ENCODE results near the gene ATXN7L2.

The ATXN7L2 gene

DNA sequence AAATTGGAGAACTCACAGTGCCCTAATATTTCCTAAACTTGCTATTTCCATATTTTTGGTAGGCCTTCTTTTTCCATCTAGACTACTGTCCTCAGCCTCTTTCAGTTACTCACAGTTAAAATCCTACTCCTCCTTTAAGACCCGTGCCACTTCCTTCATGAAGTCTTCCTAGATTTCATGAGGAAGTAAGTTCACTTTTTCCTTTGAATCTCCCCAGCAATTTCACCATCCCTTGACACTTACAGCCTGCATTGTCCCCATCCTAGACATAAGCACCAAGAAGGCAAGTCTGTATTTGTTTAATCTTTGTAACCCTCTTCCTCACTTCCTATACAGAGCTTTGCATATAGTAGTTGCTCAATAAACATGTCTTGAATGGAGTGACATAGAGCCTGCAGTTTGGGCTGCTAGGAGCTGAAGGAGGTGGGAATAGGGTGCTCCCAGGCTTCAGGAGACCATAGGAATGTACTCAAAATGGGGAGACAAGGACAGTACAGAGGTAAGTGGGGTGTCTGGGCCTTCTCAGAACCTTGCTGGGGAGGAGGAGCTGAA, 50.7 kb downstream of the ATXN7L2 start:
- ChIA-PET POLR2A (no interaction called here), CTCF (interaction anchor here (0.6 to 20.8 kb wide), 10 partner anchors 11 to 469 kb away, joined by 3 to 1152 read pairs (median 4); partner anchors contain the start of genes AMIGO1 and CYB561D1)
- H3K9me3 ChIP-seq (ENCODE audit: control insufficient read depth, insufficient read depth, low read depth, low read length) = no peaks in the 10 kb centered on the region
- H3K36me3 ChIP-seq (ENCODE audit: control insufficient read depth in 2 of 2, insufficient read depth in 1 of 2, low read length in 2 of 2) = no peaks in the 10 kb centered on the region
- H3K4me3 ChIP-seq (ENCODE audit: low read depth, low read length) = no peak overlapping the region
- H3K27ac ChIP-seq (ENCODE audit: extremely low read depth, low read depth, low read length) = no peak overlapping the region
- H3K4me1 ChIP-seq (ENCODE audit: control insufficient read depth, insufficient read depth, low read length) = no peaks in the 10 kb centered on the region
- no peak for TF ChIP-seq ZNF561 (tag by site-specific recombination; IDR thresholded peaks at IDR 0.05; ENCODE audit: borderline replicate concordance)
- TF ChIP-seq ZNF664 (tag by site-specific recombination; IDR thresholded peaks at IDR 0.05) = peak; percentile 97

DNA sequence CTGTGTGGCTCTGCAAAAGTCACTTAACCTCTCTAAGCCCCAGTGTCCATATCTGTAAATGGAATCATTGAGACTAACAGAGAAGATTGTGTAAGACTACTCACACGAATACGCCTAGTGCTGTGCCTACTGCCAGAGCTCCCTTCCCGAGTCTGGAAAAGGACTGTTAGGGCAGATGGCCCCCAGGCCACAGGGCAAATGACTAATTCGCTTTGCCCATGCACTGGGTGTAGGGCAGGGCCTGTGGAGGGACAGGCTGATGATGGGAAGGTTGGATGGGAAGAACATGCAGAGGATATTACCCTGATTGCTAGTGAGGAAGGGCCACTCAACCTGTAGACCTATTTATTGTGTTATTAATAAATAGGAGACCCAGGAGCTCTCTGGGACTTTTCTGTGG, 51.8 kb downstream of the ATXN7L2 start:
- TF ChIP-seq SP7 (tag by site-specific recombination; IDR thresholded peaks at IDR 0.05) = no peak
- no peak for TF ChIP-seq ZBTB1 (tag by site-specific recombination; IDR thresholded peaks at IDR 0.05)
- no peak for TF ChIP-seq ZNF292 (tag by site-specific recombination; IDR thresholded peaks at IDR 0.05; ENCODE audit: borderline replicate concordance, low read depth)
- no peak for TF ChIP-seq ZNF174 (tag by site-specific recombination; IDR thresholded peaks at IDR 0.05)
- TF ChIP-seq, protein P1, sequence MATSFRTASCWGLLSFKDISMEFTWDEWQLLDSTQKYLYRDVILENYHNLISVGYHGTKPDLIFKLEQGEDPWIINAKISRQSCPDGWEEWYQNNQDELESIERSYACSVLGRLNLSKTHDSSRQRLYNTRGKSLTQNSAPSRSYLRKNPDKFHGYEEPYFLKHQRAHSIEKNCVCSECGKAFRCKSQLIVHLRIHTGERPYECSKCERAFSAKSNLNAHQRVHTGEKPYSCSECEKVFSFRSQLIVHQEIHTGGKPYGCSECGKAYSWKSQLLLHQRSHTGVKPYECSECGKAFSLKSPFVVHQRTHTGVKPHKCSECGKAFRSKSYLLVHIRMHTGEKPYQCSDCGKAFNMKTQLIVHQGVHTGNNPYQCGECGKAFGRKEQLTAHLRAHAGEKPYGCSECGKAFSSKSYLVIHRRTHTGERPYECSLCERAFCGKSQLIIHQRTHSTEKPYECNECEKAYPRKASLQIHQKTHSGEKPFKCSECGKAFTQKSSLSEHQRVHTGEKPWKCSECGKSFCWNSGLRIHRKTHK (tag by site-specific recombination; IDR thresholded peaks at IDR 0.05) = no peak
- TF ChIP-seq, protein P2, sequence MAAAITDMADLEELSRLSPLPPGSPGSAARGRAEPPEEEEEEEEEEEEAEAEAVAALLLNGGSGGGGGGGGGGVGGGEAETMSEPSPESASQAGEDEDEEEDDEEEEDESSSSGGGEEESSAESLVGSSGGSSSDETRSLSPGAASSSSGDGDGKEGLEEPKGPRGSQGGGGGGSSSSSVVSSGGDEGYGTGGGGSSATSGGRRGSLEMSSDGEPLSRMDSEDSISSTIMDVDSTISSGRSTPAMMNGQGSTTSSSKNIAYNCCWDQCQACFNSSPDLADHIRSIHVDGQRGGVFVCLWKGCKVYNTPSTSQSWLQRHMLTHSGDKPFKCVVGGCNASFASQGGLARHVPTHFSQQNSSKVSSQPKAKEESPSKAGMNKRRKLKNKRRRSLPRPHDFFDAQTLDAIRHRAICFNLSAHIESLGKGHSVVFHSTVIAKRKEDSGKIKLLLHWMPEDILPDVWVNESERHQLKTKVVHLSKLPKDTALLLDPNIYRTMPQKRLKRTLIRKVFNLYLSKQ (tag by site-specific recombination; IDR thresholded peaks at IDR 0.05; ENCODE audit: borderline replicate concordance) = no peak
- TF ChIP-seq, protein P3, sequence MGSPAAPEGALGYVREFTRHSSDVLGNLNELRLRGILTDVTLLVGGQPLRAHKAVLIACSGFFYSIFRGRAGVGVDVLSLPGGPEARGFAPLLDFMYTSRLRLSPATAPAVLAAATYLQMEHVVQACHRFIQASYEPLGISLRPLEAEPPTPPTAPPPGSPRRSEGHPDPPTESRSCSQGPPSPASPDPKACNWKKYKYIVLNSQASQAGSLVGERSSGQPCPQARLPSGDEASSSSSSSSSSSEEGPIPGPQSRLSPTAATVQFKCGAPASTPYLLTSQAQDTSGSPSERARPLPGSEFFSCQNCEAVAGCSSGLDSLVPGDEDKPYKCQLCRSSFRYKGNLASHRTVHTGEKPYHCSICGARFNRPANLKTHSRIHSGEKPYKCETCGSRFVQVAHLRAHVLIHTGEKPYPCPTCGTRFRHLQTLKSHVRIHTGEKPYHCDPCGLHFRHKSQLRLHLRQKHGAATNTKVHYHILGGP (tag by site-specific recombination; IDR thresholded peaks at IDR 0.05) = no peak
- TF ChIP-seq, protein P4, sequence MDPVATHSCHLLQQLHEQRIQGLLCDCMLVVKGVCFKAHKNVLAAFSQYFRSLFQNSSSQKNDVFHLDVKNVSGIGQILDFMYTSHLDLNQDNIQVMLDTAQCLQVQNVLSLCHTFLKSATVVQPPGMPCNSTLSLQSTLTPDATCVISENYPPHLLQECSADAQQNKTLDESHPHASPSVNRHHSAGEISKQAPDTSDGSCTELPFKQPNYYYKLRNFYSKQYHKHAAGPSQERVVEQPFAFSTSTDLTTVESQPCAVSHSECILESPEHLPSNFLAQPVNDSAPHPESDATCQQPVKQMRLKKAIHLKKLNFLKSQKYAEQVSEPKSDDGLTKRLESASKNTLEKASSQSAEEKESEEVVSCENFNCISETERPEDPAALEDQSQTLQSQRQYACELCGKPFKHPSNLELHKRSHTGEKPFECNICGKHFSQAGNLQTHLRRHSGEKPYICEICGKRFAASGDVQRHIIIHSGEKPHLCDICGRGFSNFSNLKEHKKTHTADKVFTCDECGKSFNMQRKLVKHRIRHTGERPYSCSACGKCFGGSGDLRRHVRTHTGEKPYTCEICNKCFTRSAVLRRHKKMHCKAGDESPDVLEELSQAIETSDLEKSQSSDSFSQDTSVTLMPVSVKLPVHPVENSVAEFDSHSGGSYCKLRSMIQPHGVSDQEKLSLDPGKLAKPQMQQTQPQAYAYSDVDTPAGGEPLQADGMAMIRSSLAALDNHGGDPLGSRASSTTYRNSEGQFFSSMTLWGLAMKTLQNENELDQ (tag by site-specific recombination; IDR thresholded peaks at IDR 0.05; ENCODE audit: low read depth) = no peak
- no peak for TF ChIP-seq ZNF175 (tag by site-specific recombination; IDR thresholded peaks at IDR 0.05)
- TF ChIP-seq, protein P5, sequence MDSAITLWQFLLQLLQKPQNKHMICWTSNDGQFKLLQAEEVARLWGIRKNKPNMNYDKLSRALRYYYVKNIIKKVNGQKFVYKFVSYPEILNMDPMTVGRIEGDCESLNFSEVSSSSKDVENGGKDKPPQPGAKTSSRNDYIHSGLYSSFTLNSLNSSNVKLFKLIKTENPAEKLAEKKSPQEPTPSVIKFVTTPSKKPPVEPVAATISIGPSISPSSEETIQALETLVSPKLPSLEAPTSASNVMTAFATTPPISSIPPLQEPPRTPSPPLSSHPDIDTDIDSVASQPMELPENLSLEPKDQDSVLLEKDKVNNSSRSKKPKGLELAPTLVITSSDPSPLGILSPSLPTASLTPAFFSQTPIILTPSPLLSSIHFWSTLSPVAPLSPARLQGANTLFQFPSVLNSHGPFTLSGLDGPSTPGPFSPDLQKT (IDR thresholded peaks at IDR 0.05; ENCODE audit: borderline replicate concordance, low read depth, low read length) = no peak
- no peak for TF ChIP-seq ZNF610 (tag by site-specific recombination; IDR thresholded peaks at IDR 0.05; ENCODE audit: borderline replicate concordance)
- TF ChIP-seq OSR2 (tag by site-specific recombination; IDR thresholded peaks at IDR 0.05) = no peak
- no peak for TF ChIP-seq ZNF549 (tag by site-specific recombination; IDR thresholded peaks at IDR 0.05)
- TF ChIP-seq, protein P6, sequence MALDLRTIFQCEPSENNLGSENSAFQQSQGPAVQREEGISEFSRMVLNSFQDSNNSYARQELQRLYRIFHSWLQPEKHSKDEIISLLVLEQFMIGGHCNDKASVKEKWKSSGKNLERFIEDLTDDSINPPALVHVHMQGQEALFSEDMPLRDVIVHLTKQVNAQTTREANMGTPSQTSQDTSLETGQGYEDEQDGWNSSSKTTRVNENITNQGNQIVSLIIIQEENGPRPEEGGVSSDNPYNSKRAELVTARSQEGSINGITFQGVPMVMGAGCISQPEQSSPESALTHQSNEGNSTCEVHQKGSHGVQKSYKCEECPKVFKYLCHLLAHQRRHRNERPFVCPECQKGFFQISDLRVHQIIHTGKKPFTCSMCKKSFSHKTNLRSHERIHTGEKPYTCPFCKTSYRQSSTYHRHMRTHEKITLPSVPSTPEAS (tag by site-specific recombination; IDR thresholded peaks at IDR 0.05) = no peak
- no peak for TF ChIP-seq ZNF514 (tag by site-specific recombination; IDR thresholded peaks at IDR 0.05)
- TF ChIP-seq, protein P7, sequence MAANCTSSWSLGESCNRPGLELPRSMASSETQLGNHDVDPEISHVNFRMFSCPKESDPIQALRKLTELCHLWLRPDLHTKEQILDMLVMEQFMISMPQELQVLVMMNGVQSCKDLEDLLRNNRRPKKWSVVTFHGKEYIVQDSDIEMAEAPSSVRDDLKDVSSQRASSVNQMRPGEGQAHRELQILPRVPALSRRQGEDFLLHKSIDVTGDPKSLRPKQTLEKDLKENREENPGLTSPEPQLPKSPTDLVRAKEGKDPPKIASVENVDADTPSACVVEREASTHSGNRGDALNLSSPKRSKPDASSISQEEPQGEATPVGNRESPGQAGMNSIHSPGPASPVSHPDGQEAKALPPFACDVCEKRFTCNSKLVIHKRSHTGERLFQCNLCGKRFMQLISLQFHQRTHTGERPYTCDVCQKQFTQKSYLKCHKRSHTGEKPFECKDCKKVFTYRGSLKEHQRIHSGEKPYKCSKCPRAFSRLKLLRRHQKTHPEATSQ (tag by site-specific recombination; IDR thresholded peaks at IDR 0.05) = no peak
- TF ChIP-seq, protein P8, sequence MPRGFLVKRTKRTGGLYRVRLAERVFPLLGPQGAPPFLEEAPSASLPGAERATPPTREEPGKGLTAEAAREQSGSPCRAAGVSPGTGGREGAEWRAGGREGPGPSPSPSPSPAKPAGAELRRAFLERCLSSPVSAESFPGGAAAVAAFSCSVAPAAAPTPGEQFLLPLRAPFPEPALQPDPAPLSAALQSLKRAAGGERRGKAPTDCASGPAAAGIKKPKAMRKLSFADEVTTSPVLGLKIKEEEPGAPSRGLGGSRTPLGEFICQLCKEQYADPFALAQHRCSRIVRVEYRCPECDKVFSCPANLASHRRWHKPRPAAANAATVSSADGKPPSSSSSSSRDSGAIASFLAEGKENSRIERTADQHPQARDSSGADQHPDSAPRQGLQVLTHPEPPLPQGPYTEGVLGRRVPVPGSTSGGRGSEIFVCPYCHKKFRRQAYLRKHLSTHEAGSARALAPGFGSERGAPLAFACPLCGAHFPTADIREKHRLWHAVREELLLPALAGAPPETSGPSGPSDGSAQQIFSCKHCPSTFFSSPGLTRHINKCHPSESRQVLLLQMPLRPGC (tag by site-specific recombination; IDR thresholded peaks at IDR 0.05) = no peak
- POLR2A ChIA-PET = no interaction called here
- CTCF ChIA-PET = interaction anchor here (0.6 to 20.8 kb wide), 4 partner anchors 11 to 119 kb away, joined by 3 to 1152 read pairs (median 8); partner anchors contain the start of genes AMIGO1 and CYB561D1

More for the DNA sequence above, 51.8 kb downstream of the ATXN7L2 start:
- no peak overlapping the region for H3K27ac ChIP-seq (ENCODE audit: extremely low read depth, low read depth, low read length)
- H3K36me3 ChIP-seq (ENCODE audit: control insufficient read depth in 2 of 2, insufficient read depth in 1 of 2, low read length in 2 of 2) = no peaks in the 10 kb centered on the region
- no peaks in the 10 kb centered on the region for H3K4me1 ChIP-seq (ENCODE audit: control insufficient read depth, insufficient read depth, low read length)
- no peak overlapping the region for H3K4me3 ChIP-seq (ENCODE audit: low read depth, low read length)
- H3K9me3 ChIP-seq (ENCODE audit: control insufficient read depth, insufficient read depth, low read depth, low read length) = no peaks in the 10 kb centered on the region
